Epithelial cell of proximal tubule (primary cell): ENCODE data around the gene TEX35. TPM values are rescaled to one million over a fixed set of nuclear protein-coding genes. Genes with fewer than 3 reads are reported as not detected.

ENCODE experiments used
- DNase-seq: peaks from one replicate; pipeline ENCODE4 v3.0.0-alpha.2; 2011; ENCODE audit warnings: low read depth
- H3K4me3 ChIP-seq: 2 replicates; pipeline ENCODE4 v1.5.1; 2011; ENCODE audit warnings: low read depth, mild to moderate bottlenecking, low read length
- total RNA-seq: library from RNA; depleted of rRNA; stranded (reverse); fragments of >200 nt; gene quantifications from 2 replicates; pipeline ENCODE4 v1.2.3, GENCODE V29; 2015
- TF ChIP-seq, protein P1 (sequence below): conservative IDR thresholded peaks from 2 replicates; pipeline ENCODE4 v1.5.1; 2012; ENCODE audit warnings: low read depth, mild to moderate bottlenecking, low read length

Gene TEX35
- total RNA-seq, 1 donor from 2014 or later = not detected

DNA sequence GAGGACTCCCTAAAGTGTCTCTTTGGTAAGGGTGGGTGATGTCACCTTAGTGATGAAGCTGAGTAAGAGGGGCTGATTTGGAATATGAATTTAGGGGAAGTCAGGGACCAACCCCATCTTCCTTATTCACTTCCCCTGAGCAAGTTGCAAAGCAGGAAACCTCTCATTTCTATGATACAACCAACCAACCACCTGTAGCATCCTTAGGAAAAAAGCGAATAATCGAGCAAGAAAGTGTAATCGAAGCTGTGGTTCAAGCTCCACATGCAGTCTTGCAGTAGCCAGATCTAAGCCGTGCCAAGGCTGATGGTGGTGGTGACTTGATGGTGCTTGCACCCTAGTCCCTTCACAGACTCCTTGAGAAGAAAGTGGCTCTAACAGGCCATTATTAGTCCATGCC, 3.2 kb downstream of the TEX35 start:
- DNase-seq = no peak
- no peak overlapping the region for H3K4me3 ChIP-seq
- TF ChIP-seq, protein P1, sequence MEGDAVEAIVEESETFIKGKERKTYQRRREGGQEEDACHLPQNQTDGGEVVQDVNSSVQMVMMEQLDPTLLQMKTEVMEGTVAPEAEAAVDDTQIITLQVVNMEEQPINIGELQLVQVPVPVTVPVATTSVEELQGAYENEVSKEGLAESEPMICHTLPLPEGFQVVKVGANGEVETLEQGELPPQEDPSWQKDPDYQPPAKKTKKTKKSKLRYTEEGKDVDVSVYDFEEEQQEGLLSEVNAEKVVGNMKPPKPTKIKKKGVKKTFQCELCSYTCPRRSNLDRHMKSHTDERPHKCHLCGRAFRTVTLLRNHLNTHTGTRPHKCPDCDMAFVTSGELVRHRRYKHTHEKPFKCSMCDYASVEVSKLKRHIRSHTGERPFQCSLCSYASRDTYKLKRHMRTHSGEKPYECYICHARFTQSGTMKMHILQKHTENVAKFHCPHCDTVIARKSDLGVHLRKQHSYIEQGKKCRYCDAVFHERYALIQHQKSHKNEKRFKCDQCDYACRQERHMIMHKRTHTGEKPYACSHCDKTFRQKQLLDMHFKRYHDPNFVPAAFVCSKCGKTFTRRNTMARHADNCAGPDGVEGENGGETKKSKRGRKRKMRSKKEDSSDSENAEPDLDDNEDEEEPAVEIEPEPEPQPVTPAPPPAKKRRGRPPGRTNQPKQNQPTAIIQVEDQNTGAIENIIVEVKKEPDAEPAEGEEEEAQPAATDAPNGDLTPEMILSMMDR = no peak

DNA sequence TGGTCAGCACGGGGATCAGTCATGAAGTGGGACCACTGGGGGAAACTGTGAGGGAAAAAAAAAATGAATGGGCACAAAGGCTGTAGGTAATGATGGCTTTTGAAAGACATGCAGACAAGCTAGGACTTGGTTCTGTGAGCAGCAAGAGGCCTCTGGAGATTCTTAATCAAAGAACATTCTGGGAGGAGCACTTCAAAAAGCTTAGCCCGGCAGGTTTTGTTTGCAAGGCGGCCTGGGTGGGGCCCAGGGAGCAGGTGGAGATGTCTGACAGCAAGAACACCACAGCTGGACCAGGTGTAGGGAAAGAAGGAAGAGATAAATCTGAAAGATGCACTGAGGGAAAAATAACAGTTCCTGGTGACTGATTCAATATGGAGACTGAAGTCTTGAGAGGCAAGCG, 6.0 kb downstream of the TEX35 start:
- DNase-seq = no peak
- TF ChIP-seq, protein P1 = no peak

DNA sequence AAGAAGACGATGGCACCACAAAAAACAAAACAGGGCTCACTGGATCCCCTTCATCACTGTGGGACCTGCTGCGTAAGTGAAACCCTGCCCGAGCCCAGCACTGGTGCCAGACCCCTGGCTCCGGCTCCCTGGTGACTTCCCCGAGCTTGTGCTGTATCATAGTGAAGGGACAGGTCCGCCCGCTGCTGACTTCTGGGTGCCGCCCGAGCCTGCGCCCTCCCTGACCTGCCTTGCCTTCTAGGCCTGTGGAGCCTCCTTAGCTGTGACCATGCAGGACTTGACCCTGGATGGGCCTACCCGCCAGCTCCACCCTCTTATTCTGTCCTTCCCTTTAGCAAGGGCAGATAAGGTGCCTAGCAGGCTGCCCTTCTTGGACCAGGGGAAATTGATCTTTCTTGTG, 7.9 kb downstream of the TEX35 start:
- TF ChIP-seq, protein P1 = no peak
- no peak overlapping the region for H3K4me3 ChIP-seq
- no peak for DNase-seq

More for the DNA sequence above, 6.0 kb downstream of the TEX35 start:
- no peak overlapping the region for H3K4me3 ChIP-seq

DNA sequence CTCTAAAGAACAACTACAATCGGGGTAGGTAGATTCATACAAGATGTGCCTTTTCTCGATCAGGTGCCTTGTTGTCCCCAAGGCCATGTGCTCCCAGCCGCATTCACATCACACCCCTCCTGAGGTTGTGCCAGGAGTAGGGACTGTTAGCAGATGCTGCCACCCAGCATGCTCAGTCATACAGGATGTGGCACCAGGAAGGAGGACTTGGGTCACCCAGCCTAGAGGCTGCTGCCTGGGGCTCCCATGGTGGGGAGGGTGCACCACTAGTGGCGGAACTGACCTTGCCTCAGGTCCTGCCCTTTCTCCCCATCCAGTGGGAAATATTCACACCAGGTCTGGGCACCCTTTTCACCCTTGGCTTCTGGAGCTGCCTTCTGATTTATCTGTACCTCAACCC, 8.3 kb downstream of the TEX35 start:
- H3K4me3 ChIP-seq = no peak overlapping the region
- no peak for DNase-seq
- TF ChIP-seq, protein P1 = no peak

DNA sequence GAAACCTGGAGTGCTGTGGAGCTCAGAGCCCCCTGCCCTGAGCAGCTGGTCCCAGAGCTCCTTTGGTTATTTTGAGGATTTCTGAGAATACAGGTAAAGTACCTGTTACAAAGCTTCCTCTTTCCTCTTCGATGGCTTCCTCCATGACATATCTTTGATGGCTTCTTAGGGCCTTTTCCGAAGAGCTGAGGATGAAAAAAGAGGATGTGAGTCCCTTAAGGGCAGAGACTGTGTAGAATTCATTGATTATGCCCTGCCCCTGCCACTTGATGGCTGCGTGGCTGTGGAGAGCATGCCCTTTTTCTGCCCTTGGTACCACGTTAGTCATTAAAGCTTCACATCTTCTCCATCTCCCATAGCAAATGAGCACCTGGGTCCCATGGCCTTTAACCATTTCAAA, 14.2 kb downstream of the TEX35 start:
- TF ChIP-seq, protein P1 = no peak
- no peak overlapping the region for H3K4me3 ChIP-seq
- no peak for DNase-seq

DNA sequence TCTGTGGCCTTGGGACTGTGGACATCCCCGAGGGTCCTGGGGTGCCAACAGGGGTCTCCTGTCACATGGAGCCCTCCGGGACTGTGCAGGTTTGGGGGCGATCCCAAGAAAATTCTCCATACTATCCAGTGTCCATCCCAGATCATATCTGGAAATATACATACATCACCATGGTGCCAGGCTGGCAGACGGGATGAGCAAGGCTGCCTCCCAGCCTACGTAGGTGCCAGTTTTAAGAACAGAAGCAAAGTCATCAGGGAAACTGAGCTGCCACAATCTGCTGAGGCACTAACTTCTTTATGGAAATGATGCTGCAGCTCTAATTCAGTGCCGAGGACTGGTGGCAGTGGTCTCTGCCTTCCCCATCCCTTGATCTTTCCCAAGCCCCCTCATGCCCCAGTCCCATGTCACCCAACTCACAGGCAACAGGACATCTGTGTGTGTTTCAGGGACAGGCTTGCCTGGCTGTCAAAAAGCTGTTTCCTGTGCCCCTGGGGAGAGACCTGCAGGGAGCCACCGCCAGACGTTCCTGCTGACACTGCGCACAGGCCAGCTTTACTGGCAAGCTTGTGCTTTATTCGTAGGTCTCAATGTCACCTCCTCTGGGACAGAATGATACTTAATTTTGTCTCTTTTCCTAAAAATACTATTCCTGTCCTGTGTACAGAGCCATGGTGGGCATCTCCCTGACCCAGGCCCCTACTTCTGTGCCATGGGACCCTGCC, 15.5 kb downstream of the TEX35 start:
- DNase-seq = no peak
- TF ChIP-seq, protein P1 = no peak
- no peak overlapping the region for H3K4me3 ChIP-seq

DNA sequence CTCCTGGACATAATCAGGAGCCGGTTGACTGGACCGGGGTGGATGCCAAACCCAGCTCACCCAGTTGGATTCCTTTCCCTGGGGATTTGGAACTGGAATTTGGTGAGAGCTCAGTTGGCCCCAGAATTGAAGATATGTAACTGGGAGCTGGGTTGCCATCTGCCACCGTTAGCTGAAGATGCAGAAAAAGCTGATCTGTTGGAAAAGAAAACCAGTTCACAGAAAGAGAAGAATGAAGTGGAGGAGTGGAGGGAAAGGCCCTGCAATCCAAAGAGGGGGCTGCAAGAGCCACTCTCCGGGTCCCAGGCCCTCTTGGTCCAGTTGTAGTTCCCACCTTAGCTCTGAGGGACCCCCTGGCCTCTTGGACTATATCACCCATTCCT, 16.0 kb downstream of the TEX35 start:
- TF ChIP-seq, protein P1 = no peak
- no peak overlapping the region for H3K4me3 ChIP-seq
- no peak for DNase-seq
